Measurements from ENCODE around the gene STK39. TPM values are rescaled to one million over a fixed set of nuclear protein-coding genes. Genes with fewer than 3 reads are reported as not detected.

Gene STK39
- total RNA-seq, 1 donor from 2014 or later = 46.0 TPM

DNA sequence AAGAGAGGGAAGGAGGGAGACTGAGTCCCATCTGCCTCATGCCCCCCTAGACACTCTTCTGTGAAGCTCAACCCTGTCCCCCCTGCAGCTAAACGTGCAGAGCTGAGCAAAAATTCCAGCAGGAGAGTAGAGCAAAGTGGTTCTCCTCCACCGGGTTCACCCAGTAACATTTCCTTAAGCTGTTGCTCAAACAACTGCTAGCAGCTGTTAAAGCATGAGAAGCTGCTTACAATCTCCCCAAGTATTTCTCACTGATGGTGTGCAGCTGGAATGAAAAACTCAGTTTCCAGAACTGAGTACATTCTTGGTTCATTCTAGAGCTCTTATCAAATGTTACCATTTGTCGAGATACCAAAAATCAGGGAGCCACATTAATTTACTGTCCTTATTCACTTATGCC, 92.3 kb downstream of the STK39 start:
- TF ChIP-seq, protein P1, sequence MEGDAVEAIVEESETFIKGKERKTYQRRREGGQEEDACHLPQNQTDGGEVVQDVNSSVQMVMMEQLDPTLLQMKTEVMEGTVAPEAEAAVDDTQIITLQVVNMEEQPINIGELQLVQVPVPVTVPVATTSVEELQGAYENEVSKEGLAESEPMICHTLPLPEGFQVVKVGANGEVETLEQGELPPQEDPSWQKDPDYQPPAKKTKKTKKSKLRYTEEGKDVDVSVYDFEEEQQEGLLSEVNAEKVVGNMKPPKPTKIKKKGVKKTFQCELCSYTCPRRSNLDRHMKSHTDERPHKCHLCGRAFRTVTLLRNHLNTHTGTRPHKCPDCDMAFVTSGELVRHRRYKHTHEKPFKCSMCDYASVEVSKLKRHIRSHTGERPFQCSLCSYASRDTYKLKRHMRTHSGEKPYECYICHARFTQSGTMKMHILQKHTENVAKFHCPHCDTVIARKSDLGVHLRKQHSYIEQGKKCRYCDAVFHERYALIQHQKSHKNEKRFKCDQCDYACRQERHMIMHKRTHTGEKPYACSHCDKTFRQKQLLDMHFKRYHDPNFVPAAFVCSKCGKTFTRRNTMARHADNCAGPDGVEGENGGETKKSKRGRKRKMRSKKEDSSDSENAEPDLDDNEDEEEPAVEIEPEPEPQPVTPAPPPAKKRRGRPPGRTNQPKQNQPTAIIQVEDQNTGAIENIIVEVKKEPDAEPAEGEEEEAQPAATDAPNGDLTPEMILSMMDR (conservative IDR thresholded peaks at IDR 0.05; ENCODE audit: low read depth, low read length) = no peak
- H3K4me3 ChIP-seq (ENCODE audit: low read depth, low read length) = no peak overlapping the region
- DNase-seq (ENCODE audit: low read depth) = no peak

GRCh38 chr2:168152902-168153530, 94.4 kb downstream of the STK39 start:
- DNase-seq (ENCODE audit: low read depth) = no peak
- TF ChIP-seq, protein P1 (conservative IDR thresholded peaks at IDR 0.05; ENCODE audit: low read depth, low read length) = no peak
- no peak overlapping the region for H3K4me3 ChIP-seq (ENCODE audit: low read depth, low read length)

DNA sequence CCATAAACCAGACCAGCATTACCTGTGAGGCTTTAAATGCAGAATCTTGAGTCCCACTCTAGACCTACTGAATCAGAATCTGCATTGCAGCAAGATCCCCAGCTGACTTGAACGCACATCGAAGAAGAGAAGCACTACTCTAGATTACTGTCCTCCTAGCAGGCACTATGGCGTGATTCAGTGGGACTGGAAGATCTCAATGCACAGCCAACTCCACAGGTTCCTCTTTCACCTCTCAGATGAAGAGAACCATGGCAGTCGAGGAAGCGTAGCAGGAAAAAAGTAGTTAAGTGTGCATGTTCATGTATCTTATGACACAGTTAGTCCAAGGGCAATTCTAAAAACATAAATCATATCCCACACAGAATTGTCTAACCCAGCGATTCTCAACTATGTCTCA, 97.4 kb downstream of the STK39 start:
- no peak for DNase-seq (ENCODE audit: low read depth)
- TF ChIP-seq, protein P1 (conservative IDR thresholded peaks at IDR 0.05; ENCODE audit: low read depth, low read length) = no peak
- no peak overlapping the region for H3K4me3 ChIP-seq (ENCODE audit: low read depth, low read length)

- no peak for DNase-seq (ENCODE audit: low read depth)
- TF ChIP-seq, protein P1 (conservative IDR thresholded peaks at IDR 0.05; ENCODE audit: low read depth, low read length) = no peak
- no peak overlapping the region for H3K4me3 ChIP-seq (ENCODE audit: low read depth, low read length)
These were observed 98.0 kb downstream of the STK39 start for GRCh38 chr2:168149150-168149974.

DNA sequence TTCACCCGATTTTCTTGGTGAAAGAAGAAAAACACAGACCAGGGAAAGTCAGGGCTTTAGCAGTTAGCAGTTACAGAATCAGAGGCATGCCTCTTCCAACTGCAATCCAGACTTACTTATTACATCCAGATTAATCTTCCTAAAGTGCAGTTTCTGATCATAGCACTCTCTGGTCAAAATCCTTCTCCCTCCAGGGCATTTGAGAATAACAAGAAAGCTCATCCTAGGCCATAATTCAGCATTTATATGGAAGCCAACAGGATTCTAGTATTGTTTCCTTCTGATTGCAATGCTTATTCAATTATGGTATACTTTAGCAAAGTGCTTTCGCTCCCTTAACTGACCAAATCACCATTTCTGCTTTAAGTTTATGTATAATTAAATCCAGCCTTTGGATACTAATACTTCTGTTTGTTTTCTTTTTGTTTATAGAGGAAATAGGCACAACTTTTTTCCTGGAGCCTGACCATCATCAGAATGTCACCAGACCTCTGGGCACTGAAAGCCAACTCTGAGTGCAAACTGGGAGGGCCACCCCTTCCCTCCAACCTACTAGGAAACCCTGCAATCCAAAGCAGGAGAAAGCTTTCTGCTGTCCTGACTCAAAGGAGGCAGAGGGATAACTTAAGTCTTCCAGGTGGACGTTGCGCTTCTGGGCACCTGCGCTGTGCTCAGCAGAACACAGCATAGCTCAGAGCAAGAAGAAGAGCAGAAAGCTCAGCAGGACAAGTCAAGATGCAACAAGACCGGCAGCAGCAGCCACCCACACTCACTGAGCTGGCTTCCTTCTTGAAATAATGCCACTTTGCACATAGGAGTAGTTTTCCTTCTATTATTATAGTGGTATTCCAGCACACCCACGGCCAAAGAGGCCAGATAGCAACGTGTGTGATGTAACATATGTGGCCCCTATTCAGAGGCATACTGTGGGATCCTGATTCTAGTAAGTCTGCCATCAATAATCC, 99.3 kb downstream of the STK39 start:
- TF ChIP-seq, protein P1 (conservative IDR thresholded peaks at IDR 0.05; ENCODE audit: low read depth, low read length) = no peak
- H3K4me3 ChIP-seq (ENCODE audit: low read depth, low read length) = no peak overlapping the region
- no peak for DNase-seq (ENCODE audit: low read depth)

DNA sequence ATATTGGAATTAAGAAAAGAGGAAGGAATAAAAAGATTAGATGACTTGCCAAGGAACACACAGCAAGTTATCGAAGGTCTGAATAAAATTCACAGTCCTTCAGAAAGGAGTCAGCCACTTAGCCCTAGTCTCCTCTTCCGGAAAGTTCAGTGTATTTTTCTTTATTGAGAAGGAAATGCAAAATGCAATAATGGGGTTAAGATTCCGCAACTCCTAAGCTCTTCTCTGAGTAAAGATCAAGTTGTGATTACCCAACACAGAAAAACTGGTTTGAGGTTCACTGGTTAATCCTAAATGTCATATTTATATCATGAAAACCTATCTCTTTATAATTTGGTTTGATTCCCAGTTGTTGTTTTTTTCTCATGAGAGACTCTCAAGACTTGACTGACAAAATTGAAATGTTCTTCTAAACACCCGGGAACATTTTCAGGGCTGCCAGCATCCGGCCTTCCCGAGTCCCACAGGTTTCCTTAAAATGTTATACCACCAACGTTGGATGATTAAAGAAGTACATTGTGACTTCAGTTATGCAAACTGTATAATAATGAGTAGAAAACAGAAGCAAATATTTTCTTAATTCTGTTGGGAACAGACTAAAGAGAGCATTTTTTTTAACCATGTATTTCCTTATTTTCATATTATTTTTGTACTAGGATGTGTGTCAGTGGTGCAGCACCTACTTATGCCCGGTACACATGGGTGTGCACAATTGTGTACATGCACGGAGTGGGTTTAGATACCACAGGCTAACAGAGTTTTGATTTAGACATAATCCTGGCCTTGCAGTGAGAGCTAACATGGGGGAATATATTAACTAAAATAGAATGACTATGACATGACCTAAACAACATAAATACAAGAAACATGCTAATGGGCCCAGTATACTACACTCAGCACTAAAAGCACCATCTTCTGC, 100.2 kb downstream of the STK39 start:
- TF ChIP-seq, protein P1 (conservative IDR thresholded peaks at IDR 0.05; ENCODE audit: low read depth, low read length) = no peak
- no peak overlapping the region for H3K4me3 ChIP-seq (ENCODE audit: low read depth, low read length)
- no peak for DNase-seq (ENCODE audit: low read depth)
